ENCODE results near the gene MEFV.
"Not testable (repeated sequence)": the region's sequence is repeated elsewhere in the genome, so short reads cannot be mapped to it uniquely, and the experiment has no call there.

Gene MEFV

DNA sequence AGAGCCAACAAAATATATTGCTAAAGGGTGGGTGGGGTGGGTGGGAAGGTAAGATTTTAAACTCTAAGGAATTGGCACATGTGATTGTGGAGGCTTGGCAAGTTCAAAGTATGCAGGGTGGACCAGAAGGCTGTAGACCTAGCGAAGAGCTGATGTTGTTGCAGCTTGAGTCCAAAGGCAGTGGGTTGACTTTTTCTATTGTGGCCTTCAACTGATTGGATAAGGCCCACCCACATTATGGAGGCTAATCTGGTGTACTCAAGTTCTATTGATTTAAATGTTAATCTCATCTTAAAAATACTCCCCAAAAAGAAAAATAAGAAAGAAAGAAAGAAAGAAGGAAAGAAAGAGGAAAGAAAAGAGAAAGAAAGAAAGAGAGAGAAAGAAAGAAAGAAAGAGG, 43.9 kb downstream of the MEFV start:
- H3K27me3 ChIP-seq (ENCODE audit: insufficient read depth, low read depth) = no peaks in the 10 kb centered on the region
- TF ChIP-seq, protein P1, sequence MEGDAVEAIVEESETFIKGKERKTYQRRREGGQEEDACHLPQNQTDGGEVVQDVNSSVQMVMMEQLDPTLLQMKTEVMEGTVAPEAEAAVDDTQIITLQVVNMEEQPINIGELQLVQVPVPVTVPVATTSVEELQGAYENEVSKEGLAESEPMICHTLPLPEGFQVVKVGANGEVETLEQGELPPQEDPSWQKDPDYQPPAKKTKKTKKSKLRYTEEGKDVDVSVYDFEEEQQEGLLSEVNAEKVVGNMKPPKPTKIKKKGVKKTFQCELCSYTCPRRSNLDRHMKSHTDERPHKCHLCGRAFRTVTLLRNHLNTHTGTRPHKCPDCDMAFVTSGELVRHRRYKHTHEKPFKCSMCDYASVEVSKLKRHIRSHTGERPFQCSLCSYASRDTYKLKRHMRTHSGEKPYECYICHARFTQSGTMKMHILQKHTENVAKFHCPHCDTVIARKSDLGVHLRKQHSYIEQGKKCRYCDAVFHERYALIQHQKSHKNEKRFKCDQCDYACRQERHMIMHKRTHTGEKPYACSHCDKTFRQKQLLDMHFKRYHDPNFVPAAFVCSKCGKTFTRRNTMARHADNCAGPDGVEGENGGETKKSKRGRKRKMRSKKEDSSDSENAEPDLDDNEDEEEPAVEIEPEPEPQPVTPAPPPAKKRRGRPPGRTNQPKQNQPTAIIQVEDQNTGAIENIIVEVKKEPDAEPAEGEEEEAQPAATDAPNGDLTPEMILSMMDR (conservative IDR thresholded peaks at IDR 0.05; ENCODE audit: low read depth, low read length) = no peak
- no peak overlapping the region for H3K4me3 ChIP-seq (IDR thresholded peaks at IDR 0.05; ENCODE audit: insufficient read depth, low read depth, low read length)
- H3K9ac ChIP-seq = no peak overlapping the region
- no peak overlapping the region for H3K27ac ChIP-seq
- no peaks in the 10 kb centered on the region for H4K20me1 ChIP-seq (ENCODE audit: insufficient read depth)
- H3K4me1 ChIP-seq (ENCODE audit: low read depth, poor library complexity, severe bottlenecking) = peaks cover 45% of the 10 kb centered on the region
- H3K4me2 ChIP-seq = no peak overlapping the region
- no peak overlapping the region for H2AFZ ChIP-seq (ENCODE audit: low read depth)
- H3K36me3 ChIP-seq (ENCODE audit: insufficient read depth) = no peaks in the 10 kb centered on the region
- H3K79me2 ChIP-seq (ENCODE audit: insufficient read depth, low read depth) = no peaks in the 10 kb centered on the region

DNA sequence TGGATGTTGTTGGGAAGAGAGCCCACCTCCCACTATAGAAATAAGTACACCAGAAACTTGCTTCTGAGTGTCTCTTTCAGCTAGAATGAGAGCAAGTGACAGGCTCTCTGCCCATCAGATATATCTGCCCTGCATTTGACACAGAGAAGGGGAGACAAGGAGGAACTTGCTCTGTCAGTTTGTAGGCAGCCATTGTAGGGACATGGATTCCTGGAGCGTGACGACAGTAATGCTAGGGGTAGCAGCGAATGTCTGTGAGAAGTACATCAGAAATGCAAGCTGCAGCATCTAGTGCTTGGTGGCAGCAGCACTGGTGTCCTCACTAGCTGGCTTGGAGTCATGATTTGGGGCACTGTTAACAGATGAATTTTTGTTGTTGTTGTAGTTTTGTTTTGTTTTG, 44.4 kb downstream of the MEFV start:
- H2AFZ ChIP-seq (ENCODE audit: low read depth) = no peak overlapping the region
- H3K79me2 ChIP-seq (ENCODE audit: insufficient read depth, low read depth) = no peaks in the 10 kb centered on the region
- H3K36me3 ChIP-seq (ENCODE audit: insufficient read depth) = no peaks in the 10 kb centered on the region
- TF ChIP-seq, protein P1 (conservative IDR thresholded peaks at IDR 0.05; ENCODE audit: low read depth, low read length) = no peak
- H3K27ac ChIP-seq = no peak overlapping the region
- H3K4me1 ChIP-seq (ENCODE audit: low read depth, poor library complexity, severe bottlenecking) = peaks cover 39% of the 10 kb centered on the region
- no peak overlapping the region for H3K4me2 ChIP-seq
- H3K27me3 ChIP-seq (ENCODE audit: insufficient read depth, low read depth) = no peaks in the 10 kb centered on the region
- H3K9ac ChIP-seq = no peak overlapping the region
- no peaks in the 10 kb centered on the region for H4K20me1 ChIP-seq (ENCODE audit: insufficient read depth)
- H3K4me3 ChIP-seq (IDR thresholded peaks at IDR 0.05; ENCODE audit: insufficient read depth, low read depth, low read length) = no peak overlapping the region

DNA sequence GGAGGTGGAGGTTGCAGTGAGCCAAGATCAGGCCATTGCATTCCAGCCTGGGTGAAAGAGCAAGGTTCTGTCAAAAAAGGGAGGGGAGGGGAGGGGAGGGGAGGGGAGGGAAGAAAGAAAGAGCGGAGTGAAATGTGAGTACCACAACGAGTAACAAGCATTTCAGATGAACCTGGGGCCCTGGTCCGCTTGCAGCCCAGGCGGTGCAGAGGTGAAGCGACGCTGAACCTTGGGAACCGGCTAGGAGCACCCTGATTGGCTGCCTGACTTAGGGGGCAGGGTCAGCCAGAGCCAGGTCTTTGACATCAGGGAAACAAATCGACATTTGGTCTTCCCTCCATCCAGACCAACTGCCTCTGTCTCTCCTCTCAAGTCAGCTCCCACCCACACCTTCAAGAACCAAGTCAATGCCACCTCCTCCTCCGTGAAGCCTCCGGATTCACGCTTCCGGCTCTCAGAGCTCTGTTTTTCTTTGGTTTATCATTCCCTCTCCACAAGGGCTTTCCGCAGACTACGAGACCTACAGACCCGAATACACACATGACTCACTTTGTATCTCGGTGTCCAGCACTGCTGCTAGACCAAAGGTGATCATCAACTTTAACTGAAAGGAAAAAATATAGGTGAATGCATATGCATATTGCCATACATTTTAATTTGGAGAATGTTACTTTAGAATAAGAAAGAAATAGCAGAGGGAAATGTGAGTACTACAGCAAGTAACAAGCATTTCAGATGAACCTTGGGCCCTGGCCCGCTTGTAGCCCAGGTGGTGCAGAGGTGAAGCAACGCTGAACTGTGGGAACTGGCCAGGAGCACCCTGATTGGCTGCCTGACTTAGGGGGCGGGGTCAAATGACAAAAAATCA, 49.1 kb downstream of the MEFV start:
- Histone ChIP-seq H3K4me1 (ENCODE audit: low read depth, poor library complexity, severe bottlenecking) (peaks cover 6% of the 10 kb centered on the region), H3K79me2 (ENCODE audit: insufficient read depth, low read depth) (no peaks in the 10 kb centered on the region), H3K9ac (no peak overlapping the region), H3K27me3 (ENCODE audit: insufficient read depth, low read depth) (no peaks in the 10 kb centered on the region), H3K36me3 (ENCODE audit: insufficient read depth) (no peaks in the 10 kb centered on the region), H3K4me2 (no peak overlapping the region), H2AFZ (ENCODE audit: low read depth) (no peak overlapping the region), H3K27ac (no peak overlapping the region), H4K20me1 (ENCODE audit: insufficient read depth) (no peaks in the 10 kb centered on the region), H3K4me3 (IDR thresholded peaks at IDR 0.05; ENCODE audit: insufficient read depth, low read depth, low read length) (no peak overlapping the region)
- TF ChIP-seq, protein P1 (conservative IDR thresholded peaks at IDR 0.05; ENCODE audit: low read depth, low read length) = no peak

DNA sequence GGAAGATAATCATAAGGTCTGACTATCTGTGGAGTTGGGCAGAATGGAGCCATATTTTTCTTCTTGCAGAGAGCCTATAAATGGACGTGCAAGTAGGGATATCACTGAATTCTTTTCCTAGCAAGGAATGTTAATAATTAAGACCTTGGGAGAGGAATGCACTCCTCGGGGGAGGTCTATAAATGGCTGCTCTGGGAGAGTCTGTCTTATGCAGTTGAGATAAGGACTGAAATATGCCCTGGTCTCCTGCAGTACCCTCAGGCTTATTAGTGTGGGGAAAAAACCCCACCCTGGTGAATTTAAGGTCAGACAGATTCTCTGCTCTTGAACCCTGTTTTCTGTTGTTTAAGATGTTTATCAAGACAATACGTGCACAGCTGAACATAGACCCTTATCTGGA, 50.5 kb downstream of the MEFV start:
- not testable (repeated sequence) for H3K27me3 ChIP-seq (ENCODE audit: insufficient read depth, low read depth); H2AFZ ChIP-seq (ENCODE audit: low read depth); H3K36me3 ChIP-seq (ENCODE audit: insufficient read depth); H3K9ac ChIP-seq; H3K4me1 ChIP-seq (ENCODE audit: low read depth, poor library complexity, severe bottlenecking); H3K4me3 ChIP-seq (IDR thresholded peaks at IDR 0.05; ENCODE audit: insufficient read depth, low read depth, low read length); H3K27ac ChIP-seq; H3K79me2 ChIP-seq (ENCODE audit: insufficient read depth, low read depth); H4K20me1 ChIP-seq (ENCODE audit: insufficient read depth); H3K4me2 ChIP-seq

DNA sequence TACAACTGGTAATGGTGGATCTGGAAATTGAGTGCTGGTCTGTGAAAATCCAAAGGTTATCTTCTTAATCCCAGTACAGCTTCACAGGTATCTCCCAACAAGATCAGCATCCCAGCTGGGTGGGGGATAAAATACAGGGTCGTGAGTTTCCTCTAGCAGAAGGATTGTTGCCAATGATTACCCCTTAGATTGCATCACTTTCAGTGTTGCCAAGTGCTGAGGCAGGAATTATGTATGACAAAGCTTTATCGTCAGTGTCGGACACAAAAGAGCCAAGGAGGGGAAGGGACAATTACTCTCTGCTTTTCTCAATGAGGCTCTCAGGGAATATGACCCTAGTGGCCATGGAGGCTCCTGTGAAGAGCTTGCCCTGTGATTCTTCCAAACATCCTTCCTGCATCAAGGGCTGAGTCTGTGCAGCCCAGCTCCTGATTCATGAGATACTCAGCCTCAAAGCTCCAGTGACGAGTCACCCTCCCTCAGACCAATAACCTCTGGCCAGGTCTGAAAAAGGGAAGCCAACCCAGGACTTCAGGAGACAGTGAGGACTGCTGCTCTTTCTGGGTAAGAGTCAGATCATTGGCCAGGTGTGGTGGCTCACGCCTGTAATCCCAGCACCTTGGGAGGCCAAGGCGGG, 53.4 kb downstream of the MEFV start:
- Histone ChIP-seq H3K4me2 (no peak overlapping the region), H2AFZ (ENCODE audit: low read depth) (no peak overlapping the region), H3K36me3 (ENCODE audit: insufficient read depth) (no peaks in the 10 kb centered on the region), H3K4me1 (ENCODE audit: low read depth, poor library complexity, severe bottlenecking) (no peaks in the 10 kb centered on the region), H3K79me2 (ENCODE audit: insufficient read depth, low read depth) (no peaks in the 10 kb centered on the region), H3K27ac (no peak overlapping the region), H3K27me3 (ENCODE audit: insufficient read depth, low read depth) (no peaks in the 10 kb centered on the region), H3K9ac (no peak overlapping the region), H4K20me1 (ENCODE audit: insufficient read depth) (no peaks in the 10 kb centered on the region), H3K4me3 (IDR thresholded peaks at IDR 0.05; ENCODE audit: insufficient read depth, low read depth, low read length) (no peak overlapping the region)
- TF ChIP-seq, protein P1 (conservative IDR thresholded peaks at IDR 0.05; ENCODE audit: low read depth, low read length) = no peak

Measured in KMS-11 (cell line).